Mucosa of gallbladder (tissue), 1 donor: ENCODE measurements around the gene BPHL. TPM values are rescaled to one million over a fixed set of nuclear protein-coding genes. Genes with fewer than 3 reads are reported as not detected.
"Not testable (repeated sequence)": the region's sequence is repeated elsewhere in the genome, so short reads cannot be mapped to it uniquely, and the experiment has no call there.

Experiments used
- DNase-seq: peaks from one replicate; pipeline ENCODE4 v3.0.0-alpha.2; 2020; ENCODE audit warnings: low spot score
- total RNA-seq: library from RNA; stranded (reverse); gene quantifications from one replicate; pipeline ENCODE4 v1.2.1, GENCODE V29; 2021
- donor health status: DM: no; HTN: no; CAD: no.

The BPHL gene
- total RNA-seq, 1 donor from 2014 or later, result 20.9 TPM

DNA sequence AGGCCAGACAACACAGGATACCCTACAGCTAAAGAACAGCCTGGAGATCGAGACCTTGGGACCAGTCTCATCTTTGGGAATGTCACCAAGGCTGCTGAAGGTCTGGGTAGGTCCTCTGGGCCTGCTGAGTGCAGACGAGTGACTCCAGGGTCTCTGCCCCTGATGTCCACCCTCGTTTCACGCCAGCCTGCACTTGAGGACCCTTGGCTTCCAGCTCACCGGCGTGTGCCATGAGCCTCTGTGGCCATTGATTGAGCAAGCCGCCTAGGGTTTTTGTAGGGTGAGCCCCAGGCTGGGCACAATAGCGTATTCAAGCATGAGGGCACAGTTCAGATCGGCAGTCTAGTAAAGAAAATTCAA is 4.3 kb downstream of the BPHL start:
- DNase-seq, result no peak

DNA sequence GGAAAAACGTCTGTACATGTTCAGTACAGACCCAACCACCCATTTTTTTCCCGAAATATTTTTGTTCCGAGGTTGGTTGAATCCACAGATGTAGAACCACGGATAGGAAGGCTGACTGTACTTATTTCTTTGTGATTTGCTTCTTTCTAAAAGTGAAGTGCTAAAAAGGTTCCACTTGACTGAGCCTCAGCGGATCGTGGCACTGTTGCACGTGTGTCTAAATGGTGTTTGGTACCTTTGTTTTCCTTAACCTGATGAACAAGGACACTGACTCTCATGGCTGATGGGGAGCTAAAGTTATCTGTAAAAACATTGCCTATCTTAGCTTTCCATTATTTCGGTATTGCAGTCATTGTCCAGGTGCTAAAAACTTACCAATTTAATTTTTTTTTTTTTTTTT is 6.2 kb downstream of the BPHL start:
- no peak for DNase-seq

DNA sequence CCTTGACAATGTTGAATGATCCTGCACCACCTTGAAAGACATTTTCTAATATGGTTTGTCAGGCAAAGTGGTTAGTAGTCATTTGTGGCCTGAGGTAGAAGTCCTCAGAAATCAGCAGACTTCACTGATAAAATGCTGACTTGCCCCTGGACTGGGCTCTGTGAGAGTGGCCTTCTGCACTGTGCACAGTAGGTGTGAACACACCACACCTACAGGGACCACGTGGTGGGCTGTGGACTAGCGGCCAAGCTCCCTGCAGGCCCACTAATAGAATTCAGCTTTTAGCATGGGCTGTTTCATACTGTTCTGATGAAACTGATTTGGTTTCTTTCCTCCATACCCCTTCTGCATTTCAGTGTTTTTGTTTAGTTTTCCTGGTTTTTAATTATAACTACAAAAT is 7.3 kb downstream of the BPHL start:
- DNase-seq, result no peak

DNA sequence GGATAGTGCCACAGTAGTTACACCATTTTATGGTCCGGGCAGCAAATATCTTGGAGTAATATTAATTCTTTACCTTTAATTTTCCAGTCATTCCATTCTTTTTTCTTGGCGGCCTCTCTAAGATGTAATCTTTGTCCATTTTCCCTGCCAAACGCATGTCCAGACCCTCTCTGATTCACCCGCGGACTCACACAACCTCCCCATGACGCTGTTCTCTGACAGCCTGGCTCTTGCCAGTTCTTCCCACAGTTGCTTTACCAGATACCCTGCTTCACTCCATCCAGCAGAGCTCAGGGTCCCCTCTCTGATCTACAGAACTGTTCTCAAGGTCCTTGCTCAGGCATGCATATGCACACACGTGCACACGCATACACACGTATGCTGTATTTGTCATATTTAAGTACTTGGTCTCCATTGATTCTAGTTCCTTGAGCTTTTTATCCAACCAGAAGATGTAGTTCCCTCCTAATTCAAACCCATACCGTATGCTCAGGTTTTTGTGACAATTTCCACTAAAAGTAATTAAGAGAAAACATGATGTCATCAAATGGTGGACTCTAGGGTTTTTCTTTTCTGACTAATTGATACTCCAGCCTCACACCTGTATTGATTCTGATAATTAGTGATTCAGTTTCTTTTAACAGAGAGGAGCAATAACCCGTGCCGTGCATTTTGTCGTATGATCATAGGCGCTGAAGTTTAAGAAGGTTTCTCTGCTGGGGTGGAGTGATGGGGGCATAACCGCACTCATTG is 10.0 kb downstream of the BPHL start:
- DNase-seq, result no peak

DNA sequence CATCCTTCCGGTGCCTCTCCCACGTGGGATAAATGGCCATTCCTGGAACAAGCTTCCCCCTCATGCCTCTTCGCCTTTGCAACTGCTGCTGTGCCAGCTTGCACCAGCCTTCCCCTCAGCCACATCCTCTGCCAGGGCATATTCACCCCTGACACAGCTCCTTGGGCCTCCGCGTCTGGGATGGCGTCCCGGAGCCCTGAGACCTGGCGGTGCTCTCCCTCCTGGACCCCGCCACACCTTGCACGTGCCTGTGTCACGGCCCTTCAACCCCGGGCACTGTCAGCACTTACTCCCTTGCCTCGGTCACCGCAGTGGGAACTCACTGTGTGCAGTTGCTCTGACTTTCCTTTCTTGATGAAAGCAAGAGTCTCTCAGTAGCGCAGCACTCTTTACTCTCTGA is 13.2 kb downstream of the BPHL start:
- no peak for DNase-seq

DNA sequence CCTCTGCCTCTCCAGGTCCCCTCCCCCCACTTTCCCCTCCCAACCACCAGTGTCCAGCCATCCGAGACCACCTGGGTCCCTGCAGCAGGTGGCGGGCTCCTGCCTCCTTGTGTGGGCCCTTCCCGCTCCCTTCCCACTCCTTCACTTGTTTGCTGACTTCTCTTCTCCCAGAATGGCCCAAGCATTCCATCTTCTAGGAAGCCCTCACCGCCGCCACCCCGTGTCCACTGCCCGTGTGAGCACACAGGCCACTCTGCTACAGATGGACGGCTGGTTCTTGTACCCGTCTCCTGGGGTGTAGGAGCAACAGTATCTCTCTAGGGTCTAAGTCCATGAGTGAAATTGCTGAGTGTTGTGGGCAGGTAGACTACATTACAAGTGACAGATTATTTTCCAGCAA is 15.0 kb downstream of the BPHL start:
- DNase-seq, result no peak

DNA sequence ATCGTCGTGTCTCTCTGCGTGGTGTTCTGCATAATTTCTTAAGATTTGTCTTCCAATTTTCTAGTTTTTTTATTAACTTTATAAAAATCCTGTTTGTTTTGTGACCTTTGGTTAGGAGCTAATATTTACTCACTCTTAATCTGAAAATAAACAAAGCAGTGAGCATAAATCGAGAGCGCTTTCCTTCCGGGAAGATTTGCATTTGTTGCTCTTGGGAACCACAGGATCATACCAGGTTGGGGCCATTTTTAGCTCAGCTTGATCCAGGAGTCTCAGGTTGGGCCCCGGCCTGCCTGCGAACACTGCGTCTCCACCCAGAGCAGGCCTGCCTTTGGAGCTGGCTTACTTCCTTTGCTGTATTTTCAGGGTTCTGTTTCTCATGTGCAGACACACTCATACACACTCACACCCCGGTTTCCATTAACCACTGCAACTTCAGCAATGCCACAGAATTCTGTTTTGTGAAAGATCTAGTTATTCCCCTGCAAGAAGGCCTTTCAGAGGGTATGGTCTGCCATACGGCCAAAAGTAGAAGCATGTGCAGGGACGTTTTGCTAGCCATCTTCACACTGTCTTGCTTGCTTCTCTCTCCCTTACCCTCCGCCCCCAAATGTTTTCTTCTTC is 17.3 kb downstream of the BPHL start:
- DNase-seq, result no peak

DNA sequence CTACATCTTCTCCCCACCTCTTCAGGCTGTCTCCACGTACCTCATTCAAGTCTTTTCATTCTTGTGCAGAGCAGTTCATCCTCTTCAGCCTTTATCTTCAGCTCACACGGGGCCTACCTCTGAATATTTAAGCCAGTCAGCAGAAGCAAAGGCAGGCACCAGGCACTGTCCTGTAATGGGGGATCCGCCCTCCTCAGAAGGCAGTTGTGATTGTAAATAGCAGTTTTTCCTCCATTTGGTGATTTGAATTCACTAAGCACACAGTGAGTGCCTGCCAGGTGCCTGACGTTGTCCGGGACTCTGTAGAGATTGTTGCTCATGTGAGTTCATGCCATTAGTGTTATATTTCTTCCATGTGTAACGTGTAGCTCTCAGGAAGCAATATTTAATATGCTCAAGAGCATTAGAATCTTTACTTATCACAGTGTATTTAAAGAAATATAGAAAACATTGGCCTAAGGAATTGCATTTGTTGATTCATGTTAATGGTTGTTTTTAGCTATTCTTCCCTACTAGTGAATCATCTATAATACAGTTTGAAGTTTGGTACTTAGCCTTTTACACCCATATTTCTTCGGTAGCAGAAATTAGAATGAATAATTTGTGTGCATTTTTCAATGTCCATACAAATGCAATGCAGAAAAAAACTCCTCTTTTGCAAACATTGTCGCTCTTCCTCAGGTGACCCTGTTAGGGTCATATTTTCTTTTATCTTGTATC is 17.9 kb downstream of the BPHL start:
- DNase-seq, result no peak

DNA sequence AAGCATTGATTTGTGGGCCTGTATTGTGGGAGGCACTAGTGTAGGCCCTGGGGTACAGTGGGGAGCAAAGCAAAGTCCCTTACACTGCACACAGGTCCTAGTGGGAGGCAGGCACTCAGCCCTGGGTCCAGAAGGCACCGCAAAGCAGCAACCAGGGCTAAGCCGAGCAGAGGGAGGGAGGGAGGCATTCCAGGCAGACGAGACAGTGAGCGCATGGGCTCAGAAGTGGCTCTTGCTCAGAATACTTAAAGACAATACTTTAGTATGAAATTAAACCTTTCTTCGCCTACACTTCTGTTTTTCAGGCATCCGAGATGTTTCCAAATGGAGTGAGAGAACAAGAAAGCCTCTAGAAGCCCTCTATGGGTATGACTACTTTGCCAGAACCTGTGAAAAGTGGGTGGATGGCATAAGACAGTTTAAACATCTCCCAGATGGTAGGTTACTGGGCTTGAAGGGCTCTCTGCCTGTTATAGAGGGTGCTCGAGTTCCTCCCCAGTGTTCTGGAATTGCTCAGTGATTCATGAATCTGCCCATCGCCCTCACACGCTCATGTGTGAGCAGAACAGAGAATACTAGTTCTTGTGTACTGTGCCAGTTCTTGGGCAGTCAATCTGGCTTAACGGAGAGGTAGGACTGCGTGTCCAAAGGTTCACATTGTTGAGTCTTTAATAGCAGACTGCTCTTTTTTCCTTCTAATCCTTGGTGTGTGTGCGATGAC is 18.7 kb downstream of the BPHL start:
- no peak for DNase-seq

DNA sequence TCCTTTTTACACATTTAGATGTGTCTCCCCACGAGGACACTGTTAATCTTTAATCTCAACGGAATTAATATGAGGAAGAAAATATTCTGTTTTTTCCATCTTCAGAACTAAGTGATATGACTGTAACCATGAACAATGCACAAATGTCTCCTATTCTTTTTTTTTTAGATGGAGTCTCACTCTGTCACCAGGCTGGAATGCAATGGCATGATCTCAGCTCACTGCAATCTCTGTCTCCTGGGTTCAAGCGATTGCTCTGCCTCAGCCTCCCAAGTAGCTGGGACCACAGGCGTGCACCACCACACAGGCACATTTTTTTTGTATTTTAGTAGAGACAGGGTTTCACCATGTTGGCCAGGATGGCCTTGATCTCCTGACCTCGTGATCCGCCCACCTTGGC is 19.4 kb downstream of the BPHL start:
- not testable (repeated sequence) for DNase-seq

DNA sequence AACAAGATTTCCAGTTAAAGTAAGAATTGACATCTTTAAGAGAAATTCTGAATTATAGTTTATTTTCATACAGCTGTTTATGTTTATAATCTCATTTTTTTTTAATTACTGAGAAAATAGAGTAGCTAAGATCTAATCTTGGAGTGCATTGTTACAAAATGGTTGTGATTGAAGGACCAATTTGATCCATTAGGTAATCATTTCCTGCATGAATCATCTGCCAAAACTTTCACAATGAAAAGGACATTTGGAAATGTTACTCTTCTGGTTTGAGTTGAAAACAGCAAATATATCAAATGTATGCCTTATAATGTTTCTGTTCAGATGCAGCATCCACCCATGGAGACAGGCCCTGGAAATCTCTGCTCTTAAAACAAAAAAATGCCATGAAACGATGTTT is 19.8 kb downstream of the BPHL start:
- no peak for DNase-seq

DNA sequence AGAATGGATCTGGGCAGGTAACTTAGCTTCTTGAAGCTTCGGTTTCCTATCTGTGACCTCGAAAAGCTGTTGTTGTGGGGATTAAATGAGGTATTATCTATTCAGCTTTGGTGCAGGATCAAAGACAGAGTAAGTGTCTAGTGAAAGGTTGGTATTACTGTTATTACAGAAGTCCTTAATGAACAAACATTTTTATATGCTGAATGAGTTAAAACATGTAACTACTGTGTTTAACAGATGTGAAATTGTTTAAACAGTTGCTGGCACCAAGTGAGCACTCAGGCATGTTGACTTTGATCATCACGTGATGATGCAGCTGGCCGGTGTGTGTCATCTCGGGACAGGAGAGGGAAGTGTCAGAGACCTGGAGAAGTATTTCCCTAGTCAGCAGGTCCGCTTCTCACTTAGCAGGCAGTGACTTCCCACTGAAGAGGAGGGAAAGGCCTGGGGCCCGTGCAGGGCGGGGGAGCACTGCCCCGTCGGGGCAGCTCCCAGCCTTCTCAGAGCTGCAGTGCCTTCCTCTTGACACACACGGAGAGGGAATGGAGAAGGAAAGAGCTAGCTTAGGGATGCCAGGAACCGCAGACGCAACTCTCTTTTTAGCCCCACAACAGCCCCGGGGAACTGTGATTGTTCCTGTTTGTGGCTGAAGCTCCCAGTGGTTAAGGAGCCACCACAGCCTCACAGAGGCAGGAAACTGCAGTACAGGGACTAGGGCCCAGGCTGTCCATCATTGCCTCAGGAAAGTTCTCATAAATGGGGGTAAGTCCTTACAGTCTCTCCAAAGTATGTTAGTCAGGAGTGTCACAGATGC is 20.8 kb downstream of the BPHL start:
- peak; percentile 84 for DNase-seq

DNA sequence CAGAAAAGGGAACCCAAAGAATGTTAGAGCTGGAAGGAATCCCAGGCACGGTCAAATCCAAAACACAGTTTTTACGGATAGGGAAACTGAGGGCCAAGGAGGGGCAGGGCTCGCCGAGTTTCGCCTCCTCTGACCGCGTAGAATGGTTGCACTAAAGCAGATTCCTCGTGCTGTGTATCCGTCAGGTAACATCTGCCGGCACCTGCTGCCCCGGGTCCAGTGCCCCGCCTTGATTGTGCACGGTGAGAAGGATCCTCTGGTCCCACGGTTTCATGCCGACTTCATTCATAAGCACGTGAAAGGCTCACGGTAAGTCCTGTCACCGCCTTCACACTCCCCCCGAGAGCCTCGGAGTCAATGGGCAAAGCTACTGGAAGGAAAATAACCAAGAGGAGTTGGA is 21.7 kb downstream of the BPHL start:
- DNase-seq, result no peak

DNA sequence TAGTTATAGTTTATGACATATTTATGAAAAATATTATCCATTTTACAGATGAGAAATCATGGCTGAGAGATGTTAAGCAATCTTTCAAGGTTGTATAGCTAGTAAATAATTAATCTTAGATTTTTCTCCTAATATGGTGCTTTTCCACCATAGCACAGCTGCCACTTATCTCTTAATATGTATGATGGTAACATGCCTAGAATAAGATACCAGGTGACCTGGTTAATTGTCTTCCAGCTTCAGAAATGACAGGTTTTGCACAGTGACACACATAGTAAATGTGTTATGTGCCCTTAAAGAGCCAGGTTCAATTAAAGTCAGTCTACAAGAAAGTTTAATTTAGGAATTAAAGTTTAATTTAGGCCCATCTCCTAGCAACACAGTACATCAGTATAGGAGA is 24.0 kb downstream of the BPHL start:
- no peak for DNase-seq

DNA sequence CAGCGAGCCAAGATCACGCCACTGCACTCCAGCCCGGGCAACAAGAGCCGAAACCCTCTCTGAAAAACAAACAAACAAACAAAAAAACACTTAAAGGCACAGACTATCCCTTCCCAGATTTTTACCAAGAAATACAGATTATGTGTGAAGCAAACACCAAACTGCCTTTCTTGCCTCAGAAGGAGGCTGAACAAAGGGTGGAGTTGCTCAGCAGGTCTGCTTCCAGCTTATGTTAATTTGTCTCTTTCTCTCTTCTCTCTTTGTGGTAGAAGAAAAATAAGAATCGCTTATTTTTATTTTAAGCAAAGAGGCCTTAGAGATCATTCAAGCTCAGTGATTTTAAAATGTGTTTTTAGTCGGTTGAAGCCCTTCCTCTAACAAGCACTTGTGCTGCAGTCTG is 24.6 kb downstream of the BPHL start:
- DNase-seq, result no peak

DNA sequence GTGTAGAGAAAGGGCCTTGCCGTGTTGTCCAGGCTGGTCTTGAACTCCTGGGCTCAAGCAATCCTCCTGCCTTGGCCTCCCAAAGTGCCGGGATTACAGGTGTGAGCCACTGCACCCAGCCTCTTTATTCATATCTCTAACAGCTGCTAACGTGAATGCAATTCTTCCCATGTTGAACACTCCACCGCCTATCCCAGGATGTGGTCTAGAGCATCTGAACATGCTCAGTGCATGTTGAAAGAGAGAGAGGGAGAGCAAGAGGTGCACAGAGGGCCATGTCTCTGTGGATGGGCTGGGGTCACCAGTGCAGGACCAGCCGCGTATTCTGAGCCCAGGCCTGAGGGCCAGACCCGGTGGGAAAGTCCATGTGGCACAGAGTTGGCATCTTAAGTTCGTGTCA is 26.1 kb downstream of the BPHL start:
- no peak for DNase-seq

DNA sequence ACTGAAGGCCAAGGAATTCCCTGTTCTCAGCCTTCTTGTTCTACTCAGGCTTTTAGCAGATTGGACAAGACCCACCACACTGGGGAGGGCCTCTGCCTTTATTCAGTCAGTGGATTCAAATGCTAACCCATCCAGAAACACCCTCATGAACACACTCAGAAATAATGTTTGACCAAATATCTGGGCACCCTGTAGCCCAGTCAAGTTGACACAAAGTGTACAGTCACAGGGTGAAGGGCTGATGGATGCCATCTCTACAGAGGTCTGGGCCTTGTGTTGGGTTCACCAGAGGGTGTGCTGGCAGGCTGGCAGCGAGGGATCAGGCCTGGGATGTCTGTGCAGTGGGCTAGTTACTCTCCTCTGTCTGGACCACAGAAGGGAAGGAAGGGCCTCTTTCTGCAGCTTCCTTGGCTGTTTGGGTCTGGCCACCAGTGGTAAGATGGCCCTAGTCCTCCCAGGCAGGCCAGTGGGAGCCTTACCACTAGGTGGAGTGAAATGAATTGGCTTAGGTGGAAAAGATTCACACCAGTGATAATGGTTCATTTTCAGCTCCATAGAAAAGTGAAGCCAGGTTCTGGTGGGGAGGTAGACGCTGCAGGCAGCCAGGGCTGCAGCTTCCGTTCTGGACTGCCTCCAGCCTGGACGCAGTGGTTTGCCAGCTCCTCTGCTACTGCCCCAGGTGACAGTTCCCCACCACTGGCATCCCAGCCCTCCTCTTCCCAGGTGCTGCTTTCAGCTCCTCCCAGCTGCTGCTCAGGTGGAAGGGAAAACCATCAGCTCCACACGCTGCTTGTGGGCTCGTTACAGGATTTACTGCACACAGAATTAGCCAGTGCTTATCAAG is 29.6 kb downstream of the BPHL start:
- DNase-seq, result no peak

DNA sequence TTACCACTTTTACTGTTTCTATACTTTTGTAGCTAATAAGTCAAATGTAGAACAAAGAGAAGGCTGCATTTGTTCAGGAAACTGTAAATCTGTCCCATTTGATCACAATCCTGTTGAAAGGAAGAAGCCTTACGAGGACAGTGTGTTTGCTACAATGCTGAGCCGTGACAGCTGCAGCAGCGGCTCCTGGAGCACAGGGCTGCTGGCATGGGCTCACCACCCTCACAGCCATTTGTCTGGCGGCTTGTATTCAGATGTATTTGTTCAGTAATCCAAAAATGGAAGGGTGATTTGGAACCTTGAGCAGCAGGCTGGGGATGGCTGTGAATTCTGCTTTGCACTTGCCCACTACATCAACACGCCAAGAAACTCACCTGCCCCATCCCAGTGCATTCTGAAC is 33.2 kb downstream of the BPHL start:
- no peak for DNase-seq

DNA sequence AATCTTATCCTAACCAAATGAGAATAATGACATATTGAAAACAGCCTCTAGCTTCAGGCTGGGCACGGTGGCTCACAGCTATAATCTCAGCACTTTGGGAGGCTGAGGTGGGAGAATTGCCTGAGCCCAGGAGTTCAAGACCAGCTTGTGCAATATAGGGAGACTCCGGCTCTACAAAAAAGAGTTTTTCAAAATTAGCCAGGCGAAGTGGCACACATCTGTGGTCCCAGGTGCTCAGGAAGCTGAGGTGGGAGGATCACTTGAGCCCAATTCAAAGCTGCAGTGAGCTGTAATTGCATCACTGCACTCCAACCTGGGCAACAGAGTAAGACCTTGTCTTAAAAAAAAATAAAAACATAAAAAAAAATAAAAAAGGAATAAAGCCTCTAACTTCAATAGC is 34.2 kb downstream of the BPHL start:
- DNase-seq, result no peak

DNA sequence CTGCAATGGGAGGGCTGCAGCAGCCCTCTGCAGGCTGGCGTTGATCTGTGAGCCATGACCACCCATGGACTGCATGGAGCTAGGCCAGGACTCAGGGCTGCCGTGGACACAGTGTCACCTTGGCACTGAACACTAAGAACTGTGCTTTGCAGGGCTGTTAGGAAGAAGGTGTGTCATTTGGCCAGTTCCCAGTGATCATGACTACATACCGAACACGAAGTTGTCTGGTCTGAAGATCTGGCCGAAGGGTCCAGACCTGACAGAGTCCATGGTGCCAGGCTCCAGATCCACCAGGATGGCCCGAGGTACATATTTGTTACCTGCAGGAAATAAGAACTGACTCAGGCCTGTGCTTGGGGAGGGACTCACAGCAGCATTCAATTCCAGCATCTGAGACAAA is 36.9 kb downstream of the BPHL start:
- DNase-seq, result not testable (repeated sequence)
